ENCODE results near the gene SNAI1.

DNA sequence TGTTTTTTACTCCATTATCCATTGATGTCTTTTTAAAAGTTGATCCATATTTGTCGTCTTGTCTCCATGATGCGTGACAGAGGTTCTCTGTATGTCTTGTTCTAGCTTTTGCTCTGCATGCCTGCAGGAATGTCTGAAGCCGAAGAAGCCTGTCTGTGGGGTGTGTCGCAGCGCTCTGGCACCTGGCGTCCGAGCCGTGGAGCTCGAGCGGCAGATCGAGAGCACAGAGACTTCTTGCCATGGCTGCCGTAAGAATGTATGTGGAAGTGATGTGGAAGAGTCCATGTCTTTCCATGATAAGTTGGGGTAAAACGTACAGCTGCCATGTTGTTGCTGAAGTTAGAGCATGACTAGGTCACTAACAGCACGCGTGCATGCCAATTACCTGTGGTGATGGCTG is 41.3 kb upstream of the SNAI1 start:
- TF ChIP-seq, protein P1, sequence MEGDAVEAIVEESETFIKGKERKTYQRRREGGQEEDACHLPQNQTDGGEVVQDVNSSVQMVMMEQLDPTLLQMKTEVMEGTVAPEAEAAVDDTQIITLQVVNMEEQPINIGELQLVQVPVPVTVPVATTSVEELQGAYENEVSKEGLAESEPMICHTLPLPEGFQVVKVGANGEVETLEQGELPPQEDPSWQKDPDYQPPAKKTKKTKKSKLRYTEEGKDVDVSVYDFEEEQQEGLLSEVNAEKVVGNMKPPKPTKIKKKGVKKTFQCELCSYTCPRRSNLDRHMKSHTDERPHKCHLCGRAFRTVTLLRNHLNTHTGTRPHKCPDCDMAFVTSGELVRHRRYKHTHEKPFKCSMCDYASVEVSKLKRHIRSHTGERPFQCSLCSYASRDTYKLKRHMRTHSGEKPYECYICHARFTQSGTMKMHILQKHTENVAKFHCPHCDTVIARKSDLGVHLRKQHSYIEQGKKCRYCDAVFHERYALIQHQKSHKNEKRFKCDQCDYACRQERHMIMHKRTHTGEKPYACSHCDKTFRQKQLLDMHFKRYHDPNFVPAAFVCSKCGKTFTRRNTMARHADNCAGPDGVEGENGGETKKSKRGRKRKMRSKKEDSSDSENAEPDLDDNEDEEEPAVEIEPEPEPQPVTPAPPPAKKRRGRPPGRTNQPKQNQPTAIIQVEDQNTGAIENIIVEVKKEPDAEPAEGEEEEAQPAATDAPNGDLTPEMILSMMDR (IDR thresholded peaks at IDR 0.05): no peak
- no peak for TF ChIP-seq POLR2A (IDR thresholded peaks at IDR 0.05)

All from body of pancreas (tissue), 4 donors.